ENCODE results near the gene HOGA1. TPM values are rescaled to one million over a fixed set of nuclear protein-coding genes. Genes with fewer than 3 reads are reported as not detected.

HOGA1 gene
- total and polyA plus RNA-seq, 2 of the 13 experiments (the other 11 are each of a cell fraction or from before 2014, with no cell fraction given), result 7.6 to 19.5 TPM

- TF ChIP-seq NAIF1 (CRISPR knock-in tag; IDR thresholded peaks at IDR 0.05; ENCODE audit: borderline replicate concordance) (no peak), ZNF235 (CRISPR knock-in tag; IDR thresholded peaks at IDR 0.05; ENCODE audit: borderline replicate concordance) (no peak), ZNF605 (CRISPR knock-in tag; IDR thresholded peaks at IDR 0.05) (no peak; the same call in 1 of the 2 replicates), CBFB (CRISPR knock-in tag; IDR thresholded peaks at IDR 0.05) (no peak), ZNF160 (CRISPR knock-in tag; IDR thresholded peaks at IDR 0.05) (no peak), MEIS2 (CRISPR knock-in tag; IDR thresholded peaks at IDR 0.05) (no peak), MIER2 (CRISPR knock-in tag; IDR thresholded peaks at IDR 0.05) (no peak), ZNF230 (CRISPR knock-in tag; IDR thresholded peaks at IDR 0.05) (no peak; the same call in 1 of the 2 replicates), DRAP1 (CRISPR knock-in tag; IDR thresholded peaks at IDR 0.05) (0 out of 2 replicates have a peak, but pooled peaks have one; percentile 37), TRIM24 (CRISPR knock-in tag; IDR thresholded peaks at IDR 0.05) (no peak), FOXA1 (IDR thresholded peaks at IDR 0.05) (no peak), FOXA1 (CRISPR knock-in tag; IDR thresholded peaks at IDR 0.05) (no peak), ZNF24 (IDR thresholded peaks at IDR 0.05) (no peak), FOXK2 (IDR thresholded peaks at IDR 0.05) (peak; percentile 18; the same call in 1 of the 2 replicates), NR3C1 (CRISPR knock-in tag; IDR thresholded peaks at IDR 0.05) (no peak), ZNF598 (CRISPR knock-in tag; IDR thresholded peaks at IDR 0.05; ENCODE audit: borderline replicate concordance) (no peak; the same call in 1 of the 2 replicates), BRD4 (CRISPR knock-in tag; IDR thresholded peaks at IDR 0.05) (no peak; the same call in 1 of the 2 replicates), GPN1 (CRISPR knock-in tag; IDR thresholded peaks at IDR 0.05; ENCODE audit: borderline replicate concordance) (no peak), TAF1 (CRISPR knock-in tag; IDR thresholded peaks at IDR 0.05) (peak; percentile 82; the same call in 1 of the 2 replicates), ZNF646 (CRISPR knock-in tag; IDR thresholded peaks at IDR 0.05) (no peak), KDM6A (CRISPR knock-in tag; IDR thresholded peaks at IDR 0.05; ENCODE audit: low read depth) (no peak), ZNF775 (CRISPR knock-in tag; IDR thresholded peaks at IDR 0.05; ENCODE audit: borderline replicate concordance) (no peak), SKI (IDR thresholded peaks at IDR 0.05; ENCODE audit: partially characterized antibody) (no peak), ZNF33B (CRISPR knock-in tag; IDR thresholded peaks at IDR 0.05) (peak; percentile 16; the same call in 1 of the 2 replicates), ZSCAN9 (CRISPR knock-in tag; IDR thresholded peaks at IDR 0.05; ENCODE audit: borderline replicate concordance) (0 out of 2 replicates have a peak, but pooled peaks have one; percentile 17), ARNT2 (CRISPR knock-in tag; IDR thresholded peaks at IDR 0.05; ENCODE audit: low read depth) (peak; percentile 48; the same call in 1 of the 2 replicates)
Observed at GRCh38 chr10:97632949-97633884, 49.0 kb downstream of the HOGA1 start, which contains the start of gene MORN4 (continued).

Data from HepG2 (cell line).